Measurements from ENCODE around the gene CABYR.
"Not testable (repeated sequence)": the region's sequence is repeated elsewhere in the genome, so short reads cannot be mapped to it uniquely, and the experiment has no call there.

The CABYR gene

DNA sequence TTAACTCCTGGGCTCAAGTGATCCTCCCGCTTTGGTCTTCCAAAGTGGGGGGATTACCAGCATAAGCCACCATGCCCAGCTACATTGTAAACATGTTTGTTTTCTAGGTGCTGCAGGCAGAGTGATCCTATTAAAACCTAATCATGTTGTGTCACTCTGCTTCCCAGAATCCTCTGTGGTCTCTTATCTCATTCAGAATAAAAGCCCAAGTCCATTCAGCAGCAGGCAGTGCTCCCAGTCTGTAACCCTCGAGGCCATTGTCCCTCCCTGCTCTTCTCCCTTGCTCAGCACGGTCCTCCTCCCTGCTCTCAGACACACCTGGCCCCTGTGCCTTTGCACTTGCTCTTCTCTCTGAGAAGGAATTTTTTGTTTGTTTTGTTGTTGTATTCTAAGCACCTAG lies 11.1 kb upstream of the CABYR start:
- no peak for DNase-seq
- H3K27me3 ChIP-seq (replicated peaks; ENCODE audit: control insufficient read depth, insufficient read depth, low read length, poor library complexity, severe bottlenecking): no peaks in the 10 kb centered on the region
- H3K4me3 ChIP-seq (ENCODE audit: insufficient read depth, low read depth, low read length, poor library complexity, severe bottlenecking): no peak overlapping the region
- peaks cover 78% of the 10 kb centered on the region for H3K36me3 ChIP-seq (ENCODE audit: control insufficient read depth, insufficient read depth, low read length)
- H3K9me3 ChIP-seq (ENCODE audit: control insufficient read depth, low read length): no peaks in the 10 kb centered on the region
- no peaks in the 10 kb centered on the region for H3K4me1 ChIP-seq (ENCODE audit: control insufficient read depth, insufficient read depth, low read length, poor library complexity, severe bottlenecking)
- no peak overlapping the region for H3K27ac ChIP-seq (ENCODE audit: insufficient read depth, low read length, poor library complexity, severe bottlenecking)

GRCh38 chr18:24128700-24129099 lies 10.2 kb upstream of the CABYR start:
- Histone ChIP-seq H3K27me3 (replicated peaks; ENCODE audit: control insufficient read depth, insufficient read depth, low read length, poor library complexity, severe bottlenecking) (no peaks in the 10 kb centered on the region), H3K4me3 (ENCODE audit: insufficient read depth, low read depth, low read length, poor library complexity, severe bottlenecking) (no peak overlapping the region), H3K27ac (ENCODE audit: insufficient read depth, low read length, poor library complexity, severe bottlenecking) (no peak overlapping the region), H3K36me3 (ENCODE audit: control insufficient read depth, insufficient read depth, low read length) (peaks cover 79% of the 10 kb centered on the region), H3K4me1 (ENCODE audit: control insufficient read depth, insufficient read depth, low read length, poor library complexity, severe bottlenecking) (no peaks in the 10 kb centered on the region), H3K9me3 (ENCODE audit: control insufficient read depth, low read length) (no peaks in the 10 kb centered on the region)
- no peak for DNase-seq

- DNase-seq: no peak
- H3K27me3 ChIP-seq (replicated peaks; ENCODE audit: control insufficient read depth, insufficient read depth, low read length, poor library complexity, severe bottlenecking): no peaks in the 10 kb centered on the region
- H3K36me3 ChIP-seq (ENCODE audit: control insufficient read depth, insufficient read depth, low read length): peaks cover 64% of the 10 kb centered on the region
- H3K27ac ChIP-seq (ENCODE audit: insufficient read depth, low read length, poor library complexity, severe bottlenecking): no peak overlapping the region
- H3K9me3 ChIP-seq (ENCODE audit: control insufficient read depth, low read length): no peaks in the 10 kb centered on the region
- no peak overlapping the region for H3K4me3 ChIP-seq (ENCODE audit: insufficient read depth, low read depth, low read length, poor library complexity, severe bottlenecking)
- no peaks in the 10 kb centered on the region for H3K4me1 ChIP-seq (ENCODE audit: control insufficient read depth, insufficient read depth, low read length, poor library complexity, severe bottlenecking)
Measured at GRCh38 chr18:24130494-24130893, 8.4 kb upstream of the CABYR start.

DNA sequence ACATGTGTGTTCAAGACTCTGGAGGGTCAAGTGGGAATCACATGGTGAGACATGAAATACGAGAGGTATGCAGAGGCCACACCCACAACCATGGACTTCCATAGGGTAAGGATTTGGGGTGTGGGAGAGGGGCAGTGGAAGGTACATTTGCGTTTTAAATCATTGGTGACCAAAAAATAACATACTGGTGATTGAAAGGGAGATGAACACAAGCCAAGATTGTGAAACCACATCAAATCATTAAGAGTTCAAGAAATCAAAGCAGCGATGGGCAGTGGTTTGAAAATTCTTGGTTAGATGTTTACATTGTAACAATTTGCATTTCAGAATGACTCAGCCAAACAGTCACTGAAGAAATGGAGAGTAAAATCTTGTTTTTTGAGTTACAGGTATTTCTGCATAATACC lies 1.9 kb upstream of the CABYR start:
- Histone ChIP-seq H3K36me3 (ENCODE audit: control insufficient read depth, insufficient read depth, low read length) (peaks cover 16% of the 10 kb centered on the region), H3K27me3 (replicated peaks; ENCODE audit: control insufficient read depth, insufficient read depth, low read length, poor library complexity, severe bottlenecking) (no peaks in the 10 kb centered on the region), H3K9me3 (ENCODE audit: control insufficient read depth, low read length) (no peaks in the 10 kb centered on the region), H3K4me3 (ENCODE audit: insufficient read depth, low read depth, low read length, poor library complexity, severe bottlenecking) (no peak overlapping the region), H3K4me1 (ENCODE audit: control insufficient read depth, insufficient read depth, low read length, poor library complexity, severe bottlenecking) (peaks cover 4% of the 10 kb centered on the region), H3K27ac (ENCODE audit: insufficient read depth, low read length, poor library complexity, severe bottlenecking) (no peak overlapping the region)
- no peak for DNase-seq

GRCh38 chr18:24138409-24138788 lies 463 bp upstream of the CABYR start:
- DNase-seq: no peak
- peak overlapping the region; percentile 51 for H3K4me3 ChIP-seq (ENCODE audit: insufficient read depth, low read depth, low read length, poor library complexity, severe bottlenecking)
- no peaks in the 10 kb centered on the region for H3K9me3 ChIP-seq (ENCODE audit: control insufficient read depth, low read length)
- no peaks in the 10 kb centered on the region for H3K27me3 ChIP-seq (replicated peaks; ENCODE audit: control insufficient read depth, insufficient read depth, low read length, poor library complexity, severe bottlenecking)
- peaks cover 2% of the 10 kb centered on the region for H3K36me3 ChIP-seq (ENCODE audit: control insufficient read depth, insufficient read depth, low read length)
- peaks cover 4% of the 10 kb centered on the region for H3K4me1 ChIP-seq (ENCODE audit: control insufficient read depth, insufficient read depth, low read length, poor library complexity, severe bottlenecking)
- H3K27ac ChIP-seq (ENCODE audit: insufficient read depth, low read length, poor library complexity, severe bottlenecking): no peak overlapping the region

DNA sequence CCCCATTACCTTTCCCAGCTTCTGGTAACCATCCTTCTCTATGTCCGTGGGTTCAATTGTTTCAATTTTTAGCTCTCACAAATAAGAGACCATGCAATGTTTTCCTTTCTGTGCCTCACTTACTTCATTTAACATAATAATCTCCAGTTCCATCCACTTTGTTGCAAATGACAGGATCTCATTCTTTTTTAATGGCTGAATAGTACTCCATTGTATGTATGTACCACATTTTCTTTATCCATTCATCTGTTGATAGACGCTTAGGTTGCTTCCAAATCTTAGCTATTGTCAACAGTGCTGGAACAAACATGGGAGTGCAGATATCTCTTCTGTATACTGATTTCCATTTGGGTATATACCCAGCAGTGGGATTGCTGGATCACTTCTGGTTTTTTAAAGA lies 1.8 kb downstream of the CABYR start:
- no peak overlapping the region for H3K27ac ChIP-seq (ENCODE audit: insufficient read depth, low read length, poor library complexity, severe bottlenecking)
- peaks cover 4% of the 10 kb centered on the region for H3K4me1 ChIP-seq (ENCODE audit: control insufficient read depth, insufficient read depth, low read length, poor library complexity, severe bottlenecking)
- no peaks in the 10 kb centered on the region for H3K9me3 ChIP-seq (ENCODE audit: control insufficient read depth, low read length)
- no peaks in the 10 kb centered on the region for H3K36me3 ChIP-seq (ENCODE audit: control insufficient read depth, insufficient read depth, low read length)
- no peak overlapping the region for H3K4me3 ChIP-seq (ENCODE audit: insufficient read depth, low read depth, low read length, poor library complexity, severe bottlenecking)
- H3K27me3 ChIP-seq (replicated peaks; ENCODE audit: control insufficient read depth, insufficient read depth, low read length, poor library complexity, severe bottlenecking): no peaks in the 10 kb centered on the region
- DNase-seq: no peak

DNA sequence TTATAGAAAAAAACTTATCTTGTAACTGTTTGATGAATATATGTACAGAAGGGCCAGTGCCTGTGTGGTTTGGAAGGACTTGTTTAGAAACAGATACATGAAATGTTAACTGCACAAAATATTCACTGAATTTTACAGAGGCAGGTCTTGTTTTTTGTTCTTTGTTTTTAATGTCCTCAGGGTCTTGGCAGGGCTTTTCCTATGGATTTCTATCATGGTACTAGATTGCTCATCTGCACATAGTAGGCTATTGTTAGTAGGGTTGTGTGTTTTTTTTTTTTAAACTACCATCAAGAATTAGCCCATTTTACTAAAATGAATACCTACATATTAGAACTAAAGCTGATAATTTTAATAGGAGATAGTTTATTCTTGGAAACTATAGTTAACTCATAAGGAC lies 3.5 kb downstream of the CABYR start:
- H3K9me3 ChIP-seq (ENCODE audit: control insufficient read depth, low read length): no peaks in the 10 kb centered on the region

GRCh38 chr18:24149591-24149990 lies 10.7 kb downstream of the CABYR start:
- not testable (repeated sequence) for H3K4me1 ChIP-seq (ENCODE audit: control insufficient read depth, insufficient read depth, low read length, poor library complexity, severe bottlenecking); DNase-seq; H3K36me3 ChIP-seq (ENCODE audit: control insufficient read depth, insufficient read depth, low read length); H3K4me3 ChIP-seq (ENCODE audit: insufficient read depth, low read depth, low read length, poor library complexity, severe bottlenecking); H3K9me3 ChIP-seq (ENCODE audit: control insufficient read depth, low read length); H3K27ac ChIP-seq (ENCODE audit: insufficient read depth, low read length, poor library complexity, severe bottlenecking); H3K27me3 ChIP-seq (replicated peaks; ENCODE audit: control insufficient read depth, insufficient read depth, low read length, poor library complexity, severe bottlenecking)

More for the DNA sequence above, 3.5 kb downstream of the CABYR start:
- H3K36me3 ChIP-seq (ENCODE audit: control insufficient read depth, insufficient read depth, low read length): no peaks in the 10 kb centered on the region
- peaks cover 4% of the 10 kb centered on the region for H3K4me1 ChIP-seq (ENCODE audit: control insufficient read depth, insufficient read depth, low read length, poor library complexity, severe bottlenecking)
- DNase-seq: no peak
- no peak overlapping the region for H3K4me3 ChIP-seq (ENCODE audit: insufficient read depth, low read depth, low read length, poor library complexity, severe bottlenecking)
- H3K27ac ChIP-seq (ENCODE audit: insufficient read depth, low read length, poor library complexity, severe bottlenecking): no peak overlapping the region
- no peaks in the 10 kb centered on the region for H3K27me3 ChIP-seq (replicated peaks; ENCODE audit: control insufficient read depth, insufficient read depth, low read length, poor library complexity, severe bottlenecking)

DNA sequence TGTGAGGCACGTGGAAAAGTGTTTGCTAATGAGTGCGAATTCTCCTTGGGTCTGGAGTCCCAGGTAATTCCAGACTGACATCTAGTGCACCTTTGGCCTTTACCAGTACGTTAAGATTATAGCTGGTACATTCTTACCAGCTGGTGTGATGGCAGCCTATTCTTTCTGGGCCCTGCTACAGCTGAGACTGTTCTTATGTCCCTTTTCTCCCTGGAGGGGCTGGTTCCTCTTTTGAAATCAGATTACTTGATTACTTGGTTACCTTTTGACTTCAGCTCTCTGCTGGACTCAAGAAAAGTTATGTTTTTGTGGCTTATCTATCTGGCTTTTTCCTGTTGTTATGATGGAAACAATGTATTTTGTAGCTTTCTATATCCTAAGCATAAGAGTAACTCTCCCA lies 14.5 kb downstream of the CABYR start:
- H3K27ac ChIP-seq (ENCODE audit: insufficient read depth, low read length, poor library complexity, severe bottlenecking): no peak overlapping the region
- no peaks in the 10 kb centered on the region for H3K4me1 ChIP-seq (ENCODE audit: control insufficient read depth, insufficient read depth, low read length, poor library complexity, severe bottlenecking)
- H3K4me3 ChIP-seq (ENCODE audit: insufficient read depth, low read depth, low read length, poor library complexity, severe bottlenecking): no peak overlapping the region
- no peaks in the 10 kb centered on the region for H3K9me3 ChIP-seq (ENCODE audit: control insufficient read depth, low read length)
- H3K27me3 ChIP-seq (replicated peaks; ENCODE audit: control insufficient read depth, insufficient read depth, low read length, poor library complexity, severe bottlenecking): no peaks in the 10 kb centered on the region
- no peak for DNase-seq
- no peaks in the 10 kb centered on the region for H3K36me3 ChIP-seq (ENCODE audit: control insufficient read depth, insufficient read depth, low read length)

DNA sequence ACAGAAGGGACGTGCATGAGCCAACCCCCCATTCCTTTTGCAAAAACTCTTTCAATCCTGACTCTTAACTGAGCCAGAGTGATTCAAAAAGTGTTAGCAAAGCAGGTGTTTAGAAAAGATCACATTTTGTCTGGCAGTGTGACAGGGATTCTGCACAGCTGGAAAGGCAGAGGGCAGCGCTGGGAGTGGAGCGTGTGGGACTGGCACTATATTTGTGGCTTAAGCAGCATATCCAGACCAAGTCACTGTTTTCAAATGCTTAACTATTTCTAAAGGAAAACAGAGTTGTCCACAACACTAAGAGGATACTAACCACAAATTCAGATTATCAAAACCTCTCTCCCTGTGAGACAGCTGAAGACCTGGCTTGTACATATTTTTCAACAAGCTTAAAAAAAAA lies 19.0 kb downstream of the CABYR start:
- H3K4me1 ChIP-seq (ENCODE audit: control insufficient read depth, insufficient read depth, low read length, poor library complexity, severe bottlenecking): no peaks in the 10 kb centered on the region
- DNase-seq: no peak
- no peaks in the 10 kb centered on the region for H3K36me3 ChIP-seq (ENCODE audit: control insufficient read depth, insufficient read depth, low read length)
- no peaks in the 10 kb centered on the region for H3K9me3 ChIP-seq (ENCODE audit: control insufficient read depth, low read length)
- H3K4me3 ChIP-seq (ENCODE audit: insufficient read depth, low read depth, low read length, poor library complexity, severe bottlenecking): no peak overlapping the region
- H3K27ac ChIP-seq (ENCODE audit: insufficient read depth, low read length, poor library complexity, severe bottlenecking): no peak overlapping the region
- H3K27me3 ChIP-seq (replicated peaks; ENCODE audit: control insufficient read depth, insufficient read depth, low read length, poor library complexity, severe bottlenecking): no peaks in the 10 kb centered on the region

GRCh38 chr18:24160086-24160485 lies 21.2 kb downstream of the CABYR start:
- Histone ChIP-seq H3K27me3 (replicated peaks; ENCODE audit: control insufficient read depth, insufficient read depth, low read length, poor library complexity, severe bottlenecking) (no peaks in the 10 kb centered on the region), H3K36me3 (ENCODE audit: control insufficient read depth, insufficient read depth, low read length) (no peaks in the 10 kb centered on the region), H3K4me3 (ENCODE audit: insufficient read depth, low read depth, low read length, poor library complexity, severe bottlenecking) (no peak overlapping the region), H3K9me3 (ENCODE audit: control insufficient read depth, low read length) (no peaks in the 10 kb centered on the region), H3K27ac (ENCODE audit: insufficient read depth, low read length, poor library complexity, severe bottlenecking) (no peak overlapping the region), H3K4me1 (ENCODE audit: control insufficient read depth, insufficient read depth, low read length, poor library complexity, severe bottlenecking) (no peaks in the 10 kb centered on the region)
- DNase-seq: no peak
